AG04450 (cell line): ENCODE measurements around the gene SUSD5. TPM values are rescaled to one million over a fixed set of nuclear protein-coding genes. Genes with fewer than 3 reads are reported as not detected.

Experiments used
- CTCF ChIA-PET: fragments of 300-600, 350-600 bp; formaldehyde crosslinking; extraction: SDS; loops from one replicate; lab custom pipeline; 2022; ENCODE audit warnings: antibody characterized with exemption, inconsistent platforms; lab: Charles Lee
- POLR2A ChIA-PET: fragments of 350-600 bp; formaldehyde crosslinking; extraction: SDS; loops from one replicate; lab custom pipeline; 2021; ENCODE audit warnings: antibody characterized with exemption, inconsistent platforms; lab: Yijun Ruan, JAX
- DNase-seq: peaks from one replicate; pipeline ENCODE4 v3.0.0-alpha.2; 2011; ENCODE audit warnings: low read depth, low spot score
- H3K27ac ChIP-seq: one replicate; pipeline ENCODE4 v1.5.1; 2012; ENCODE audit warnings: low read depth, low read length, control low read depth
- H3K27me3 ChIP-seq: one replicate; pipeline ENCODE4 v1.6.0; 2012; ENCODE audit warnings: low read length; ENCODE audit not compliant: control insufficient read depth, insufficient read depth
- H3K4me3 ChIP-seq: 2 replicates; pipeline ENCODE4 v1.5.1; 2011; ENCODE audit warnings: mild to moderate bottlenecking, low read depth, low read length, control low read depth
- H3K9me3 ChIP-seq: 2 replicates; pipeline ENCODE4 v1.5.1; 2012; ENCODE audit warnings: low read length; ENCODE audit not compliant: control insufficient read depth, insufficient read depth
- polyA plus RNA-seq: library from polyadenylated mRNA; depleted of rRNA; stranded (reverse); fragments of >200 nt; gene quantifications from 2 replicates; pipeline ENCODE4 v1.2.3, GENCODE V29; 2011
- TF ChIP-seq, protein P1 (sequence below): IDR thresholded peaks from 2 replicates; pipeline ENCODE4 v1.5.1; 2011; ENCODE audit warnings: low read depth, low read length, control low read depth, inconsistent platforms

SUSD5 gene
- polyA plus RNA-seq, 1 experiment: 1.8 TPM

DNA sequence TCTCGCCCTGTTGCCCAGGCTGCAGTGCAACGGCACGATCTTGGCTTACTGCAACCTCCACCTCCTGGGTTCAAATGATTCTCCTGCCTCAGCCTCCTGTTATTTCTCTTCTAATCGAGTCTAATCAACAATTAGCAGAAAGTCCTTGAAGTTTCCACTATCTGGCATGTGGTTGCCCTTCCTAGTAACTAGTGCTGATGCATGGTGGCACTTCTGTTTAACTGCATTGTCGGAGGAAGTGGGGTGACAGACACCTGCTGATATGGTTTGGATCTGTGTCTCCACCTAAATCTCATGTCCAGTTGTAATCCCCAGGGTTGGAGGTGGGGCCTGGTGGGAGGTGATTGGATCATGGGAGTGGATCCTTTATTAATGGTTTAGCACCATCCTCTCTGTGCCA is 95.6 kb downstream of the SUSD5 start:
- ChIA-PET CTCF (interaction anchor here (0.6 to 2.4 kb wide), 3 partner anchors 9 to 250 kb away, joined by 5 to 12 read pairs (median 10); no protein-coding TSS in a partner anchor), POLR2A (no interaction called here)
- no peak overlapping the region for H3K4me3 ChIP-seq
- no peaks in the 10 kb centered on the region for H3K27me3 ChIP-seq
- no peak for DNase-seq
- no peak overlapping the region for H3K27ac ChIP-seq
- TF ChIP-seq, protein P1, sequence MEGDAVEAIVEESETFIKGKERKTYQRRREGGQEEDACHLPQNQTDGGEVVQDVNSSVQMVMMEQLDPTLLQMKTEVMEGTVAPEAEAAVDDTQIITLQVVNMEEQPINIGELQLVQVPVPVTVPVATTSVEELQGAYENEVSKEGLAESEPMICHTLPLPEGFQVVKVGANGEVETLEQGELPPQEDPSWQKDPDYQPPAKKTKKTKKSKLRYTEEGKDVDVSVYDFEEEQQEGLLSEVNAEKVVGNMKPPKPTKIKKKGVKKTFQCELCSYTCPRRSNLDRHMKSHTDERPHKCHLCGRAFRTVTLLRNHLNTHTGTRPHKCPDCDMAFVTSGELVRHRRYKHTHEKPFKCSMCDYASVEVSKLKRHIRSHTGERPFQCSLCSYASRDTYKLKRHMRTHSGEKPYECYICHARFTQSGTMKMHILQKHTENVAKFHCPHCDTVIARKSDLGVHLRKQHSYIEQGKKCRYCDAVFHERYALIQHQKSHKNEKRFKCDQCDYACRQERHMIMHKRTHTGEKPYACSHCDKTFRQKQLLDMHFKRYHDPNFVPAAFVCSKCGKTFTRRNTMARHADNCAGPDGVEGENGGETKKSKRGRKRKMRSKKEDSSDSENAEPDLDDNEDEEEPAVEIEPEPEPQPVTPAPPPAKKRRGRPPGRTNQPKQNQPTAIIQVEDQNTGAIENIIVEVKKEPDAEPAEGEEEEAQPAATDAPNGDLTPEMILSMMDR: no peak
- H3K9me3 ChIP-seq: no peaks in the 10 kb centered on the region

DNA sequence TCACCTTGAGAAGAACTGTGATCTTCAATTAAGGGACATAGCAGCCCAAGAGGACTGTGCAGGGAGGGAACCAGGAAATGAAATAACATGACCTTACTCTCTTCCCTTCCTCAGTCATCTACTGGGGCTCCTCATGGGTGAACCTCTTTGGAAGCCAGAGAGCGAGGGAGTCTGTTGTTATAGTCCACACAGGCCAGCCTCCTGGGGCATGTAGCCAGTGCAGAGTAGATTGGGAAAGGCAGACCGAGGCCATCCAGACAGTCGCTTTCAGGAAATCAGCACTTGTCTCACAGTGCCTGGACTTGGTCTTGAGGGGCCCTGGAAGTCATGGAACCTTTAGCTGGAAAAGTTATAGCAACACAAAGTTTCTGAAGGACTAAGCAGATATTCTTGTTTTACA is 98.7 kb downstream of the SUSD5 start:
- no peak overlapping the region for H3K27ac ChIP-seq
- H3K9me3 ChIP-seq: no peaks in the 10 kb centered on the region
- POLR2A ChIA-PET: no interaction called here
- H3K4me3 ChIP-seq: no peak overlapping the region
- DNase-seq: no peak
- H3K27me3 ChIP-seq: no peaks in the 10 kb centered on the region
- TF ChIP-seq, protein P1: no peak
- CTCF ChIA-PET: no interaction called here

DNA sequence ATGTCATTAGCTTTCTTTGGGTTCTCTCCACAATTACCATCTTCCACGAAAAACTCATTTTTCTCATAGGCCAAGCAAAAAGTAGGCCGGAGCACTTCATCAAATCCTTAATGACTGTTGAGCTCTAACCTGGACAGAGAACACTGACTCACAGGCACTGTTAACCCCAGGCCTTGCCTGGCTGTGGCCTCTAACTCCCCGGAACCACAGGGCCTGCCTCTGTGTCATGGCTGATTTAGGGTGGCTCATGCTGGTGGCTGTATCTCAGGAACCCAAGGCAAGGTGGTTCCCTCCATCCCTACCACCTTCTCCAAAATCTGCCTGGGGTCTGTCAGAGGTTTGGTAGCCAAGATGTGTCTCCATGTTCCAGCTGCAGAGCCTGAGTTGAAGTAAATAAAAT is 101.1 kb downstream of the SUSD5 start:
- POLR2A ChIA-PET: no interaction called here
- H3K9me3 ChIP-seq: no peaks in the 10 kb centered on the region
- DNase-seq: no peak
- TF ChIP-seq, protein P1: no peak
- no peaks in the 10 kb centered on the region for H3K27me3 ChIP-seq
- no peak overlapping the region for H3K27ac ChIP-seq
- CTCF ChIA-PET: interaction anchor here (1.7 to 3.6 kb wide), 2 partner anchors 14 to 256 kb away, joined by 13 to 17 read pairs; no protein-coding TSS in a partner anchor
- H3K4me3 ChIP-seq: no peak overlapping the region

DNA sequence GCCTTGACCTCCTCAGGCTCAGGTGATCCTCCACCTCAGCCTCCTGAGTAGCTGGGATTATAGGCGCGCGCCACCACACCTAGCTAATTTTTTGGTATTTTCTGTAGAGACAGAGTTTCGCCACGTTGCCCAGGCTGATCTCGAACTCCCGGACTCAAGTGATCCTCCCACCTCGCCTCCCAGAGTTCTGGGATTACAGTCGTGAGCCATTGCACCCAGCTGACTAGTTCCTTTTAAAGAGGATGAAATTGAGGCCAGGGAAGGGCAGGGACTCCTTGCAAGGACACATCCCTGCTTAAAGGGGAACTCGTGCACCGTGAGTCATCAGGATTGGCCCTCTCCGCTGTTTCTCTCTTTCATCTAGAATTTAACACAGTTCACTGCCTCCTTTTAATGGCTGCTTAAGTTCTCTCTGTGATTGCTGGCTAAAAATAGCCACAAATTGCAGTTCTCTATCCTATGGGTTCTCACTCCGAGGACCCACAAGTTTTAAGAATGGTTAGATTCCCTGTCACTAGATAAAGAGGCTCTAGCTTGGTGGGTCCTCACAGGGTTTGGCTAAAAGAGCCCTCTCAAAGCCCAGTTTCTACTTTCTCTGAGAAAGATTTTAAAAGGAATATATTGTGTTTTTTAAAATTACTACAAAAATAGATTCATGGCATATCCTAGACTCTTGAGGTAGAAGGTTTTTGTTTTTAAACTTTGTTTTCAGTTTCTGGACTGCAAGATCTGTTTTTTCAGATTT is 103.4 kb downstream of the SUSD5 start:
- H3K4me3 ChIP-seq: peak overlapping the region; percentile 80
- ChIA-PET POLR2A (no interaction called here), CTCF (interaction anchor here (0.6 to 3.6 kb wide), 3 partner anchors 20 to 258 kb away, joined by 4 to 17 read pairs (median 5); no protein-coding TSS in a partner anchor)
- peak overlapping the region; percentile 88 for H3K27ac ChIP-seq
- no peaks in the 10 kb centered on the region for H3K27me3 ChIP-seq
- H3K9me3 ChIP-seq: no peaks in the 10 kb centered on the region
- peak; percentile 36 for DNase-seq
- TF ChIP-seq, protein P1: no peak

DNA sequence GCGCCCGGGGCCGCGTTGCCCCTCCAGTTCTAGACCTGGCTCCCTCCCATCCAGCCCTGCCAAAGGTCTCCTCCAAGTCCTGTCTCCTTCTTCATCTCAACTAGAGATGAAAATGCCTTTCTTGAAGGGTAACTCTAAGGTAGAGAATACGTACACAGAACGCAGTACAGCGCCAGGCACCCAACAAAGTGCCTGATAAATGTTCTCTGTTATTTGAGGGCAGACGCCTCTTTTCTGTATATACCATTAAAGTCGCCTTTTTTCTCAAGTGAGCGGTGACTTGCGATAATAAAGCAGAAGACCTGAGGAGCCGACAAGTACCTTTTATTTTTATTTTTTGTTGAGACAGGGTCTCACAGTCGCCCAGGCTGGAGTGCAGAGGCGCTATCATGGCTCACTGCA is 104.0 kb downstream of the SUSD5 start:
- CTCF ChIA-PET: interaction anchor here (3.6 kb wide), 1 partner anchor 258 kb away, joined by 17 read pairs; no protein-coding TSS in a partner anchor
- no peak for DNase-seq
- POLR2A ChIA-PET: interaction anchor here (1.3 kb wide), 1 partner anchor 16 kb away, joined by 8 read pairs; no protein-coding TSS in a partner anchor

More for the DNA sequence above, 104.0 kb downstream of the SUSD5 start:
- H3K27ac ChIP-seq: peak overlapping the region; percentile 88
- H3K27me3 ChIP-seq: no peaks in the 10 kb centered on the region
- TF ChIP-seq, protein P1: no peak
- peak overlapping the region; percentile 80 for H3K4me3 ChIP-seq
- no peaks in the 10 kb centered on the region for H3K9me3 ChIP-seq
